Measurements from ENCODE around the gene SATB2.

The SATB2 gene

DNA sequence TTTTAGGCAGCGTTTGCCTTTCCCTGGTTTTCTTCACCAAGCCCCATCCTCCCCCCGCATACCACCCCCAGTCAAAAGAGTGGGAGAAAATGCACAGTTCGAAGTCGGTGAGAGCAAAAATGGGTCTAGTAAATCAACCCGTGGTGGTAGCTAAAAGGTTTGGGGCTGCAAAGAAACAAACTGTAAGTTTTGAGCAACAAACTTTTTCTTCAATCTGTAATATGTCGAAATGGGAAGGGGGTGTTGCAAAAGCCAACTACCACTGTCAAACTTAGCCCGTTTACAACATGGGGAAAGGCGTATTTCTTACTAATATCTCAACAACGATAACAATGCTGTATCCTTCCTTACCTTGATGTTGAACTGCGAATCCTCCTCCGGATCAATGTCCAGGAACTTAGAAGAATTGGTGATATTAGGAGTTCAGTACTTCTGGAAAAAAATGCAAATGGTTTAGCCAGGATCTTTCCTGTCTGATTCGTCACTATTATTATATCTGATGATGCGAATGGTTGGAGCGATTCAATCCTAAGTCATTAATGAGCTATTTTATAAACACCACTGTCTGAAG is 2.4 kb upstream of the SATB2 start:
- H3K4me1 ChIP-seq (ENCODE audit: control insufficient read depth, insufficient read depth, low read length) = peaks cover 4% of the 10 kb centered on the region; the same call in 1 of the 2 replicates
- no peaks in the 10 kb centered on the region for H3K9me3 ChIP-seq (ENCODE audit: control insufficient read depth, insufficient read depth, low read depth, low read length)
- ChIA-PET CTCF (interaction anchor here (0.7 to 0.8 kb wide), 3 partner anchors 10 to 1151 kb away, joined by 3 read pairs; no protein-coding TSS in a partner anchor), POLR2A (interaction anchor here (0.7 to 2.8 kb wide), 2 partner anchors 11 to 671 kb away, joined by 3 to 13 read pairs; no protein-coding TSS in a partner anchor)
- H3K36me3 ChIP-seq (ENCODE audit: control insufficient read depth in 2 of 2, insufficient read depth in 1 of 2, low read length in 2 of 2) = no peaks in the 10 kb centered on the region
- no peak for TF ChIP-seq MZF1 (tag by site-specific recombination; IDR thresholded peaks at IDR 0.05; ENCODE audit: borderline replicate concordance)
- no peak for TF ChIP-seq EGR2 (tag by site-specific recombination; IDR thresholded peaks at IDR 0.05; ENCODE audit: low read depth)
- no peak for TF ChIP-seq MEIS1 (CRISPR knock-in tag; IDR thresholded peaks at IDR 0.05; ENCODE audit: borderline replicate concordance)
- TF ChIP-seq ZNF837 (tag by site-specific recombination; IDR thresholded peaks at IDR 0.05) = no peak
- TF ChIP-seq, protein P1, sequence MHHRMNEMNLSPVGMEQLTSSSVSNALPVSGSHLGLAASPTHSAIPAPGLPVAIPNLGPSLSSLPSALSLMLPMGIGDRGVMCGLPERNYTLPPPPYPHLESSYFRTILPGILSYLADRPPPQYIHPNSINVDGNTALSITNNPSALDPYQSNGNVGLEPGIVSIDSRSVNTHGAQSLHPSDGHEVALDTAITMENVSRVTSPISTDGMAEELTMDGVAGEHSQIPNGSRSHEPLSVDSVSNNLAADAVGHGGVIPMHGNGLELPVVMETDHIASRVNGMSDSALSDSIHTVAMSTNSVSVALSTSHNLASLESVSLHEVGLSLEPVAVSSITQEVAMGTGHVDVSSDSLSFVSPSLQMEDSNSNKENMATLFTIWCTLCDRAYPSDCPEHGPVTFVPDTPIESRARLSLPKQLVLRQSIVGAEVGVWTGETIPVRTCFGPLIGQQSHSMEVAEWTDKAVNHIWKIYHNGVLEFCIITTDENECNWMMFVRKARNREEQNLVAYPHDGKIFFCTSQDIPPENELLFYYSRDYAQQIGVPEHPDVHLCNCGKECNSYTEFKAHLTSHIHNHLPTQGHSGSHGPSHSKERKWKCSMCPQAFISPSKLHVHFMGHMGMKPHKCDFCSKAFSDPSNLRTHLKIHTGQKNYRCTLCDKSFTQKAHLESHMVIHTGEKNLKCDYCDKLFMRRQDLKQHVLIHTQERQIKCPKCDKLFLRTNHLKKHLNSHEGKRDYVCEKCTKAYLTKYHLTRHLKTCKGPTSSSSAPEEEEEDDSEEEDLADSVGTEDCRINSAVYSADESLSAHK (tag by site-specific recombination; IDR thresholded peaks at IDR 0.05) = no peak
- H3K4me3 ChIP-seq (ENCODE audit: low read depth, low read length) = peak overlapping the region; percentile 63
- peak overlapping the region; percentile 100 for H3K27ac ChIP-seq (ENCODE audit: extremely low read depth, low read depth, low read length)

DNA sequence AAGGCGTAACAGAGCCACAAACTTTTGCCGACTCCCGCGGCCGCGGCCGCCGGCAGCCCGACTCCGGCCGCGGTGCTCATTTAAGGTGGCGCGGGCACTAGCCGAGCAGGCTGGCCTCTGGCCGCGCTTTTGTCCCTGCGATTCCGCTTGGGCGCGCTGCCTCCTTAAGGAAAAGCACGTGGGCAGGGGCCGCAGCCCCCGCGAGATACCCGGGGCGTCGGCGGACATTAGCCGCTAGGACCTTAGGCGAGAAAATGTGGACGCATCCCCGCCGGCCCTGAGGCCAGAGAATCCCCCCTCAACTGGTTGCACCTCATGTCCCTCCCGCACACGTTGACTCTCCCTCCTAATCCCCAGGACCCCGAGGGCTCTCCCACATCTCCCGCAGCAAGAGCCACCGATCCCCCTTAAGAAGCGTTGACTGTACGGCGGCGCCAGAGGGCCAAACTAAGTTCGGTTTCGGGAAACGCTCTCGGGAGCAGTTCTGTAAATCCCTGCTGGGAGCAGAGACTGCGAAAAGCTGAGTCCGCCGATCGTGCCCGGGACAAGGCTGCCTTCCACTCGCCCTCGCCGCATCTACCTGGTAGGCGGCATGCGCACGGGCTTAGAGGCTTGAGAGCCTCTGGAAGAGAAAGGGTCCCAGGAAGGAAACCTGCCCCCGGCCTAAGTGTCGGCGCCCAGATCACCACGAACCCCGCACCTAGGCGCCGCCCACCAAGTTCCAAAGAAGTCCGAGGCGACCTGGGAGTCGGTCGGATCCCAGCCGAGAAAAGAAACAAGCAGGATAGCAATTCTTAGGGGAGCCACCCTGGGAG is 1.8 kb upstream of the SATB2 start:
- H3K27ac ChIP-seq (ENCODE audit: extremely low read depth, low read depth, low read length) = peak overlapping the region; percentile 100
- CTCF ChIA-PET = interaction anchor here (0.8 kb wide), 1 partner anchor 10 kb away, joined by 3 read pairs; no protein-coding TSS in a partner anchor
- H3K4me1 ChIP-seq (ENCODE audit: control insufficient read depth, insufficient read depth, low read length) = peaks cover 4% of the 10 kb centered on the region; the same call in 1 of the 2 replicates
- peak overlapping the region; percentile 63 for H3K4me3 ChIP-seq (ENCODE audit: low read depth, low read length)
- H3K36me3 ChIP-seq (ENCODE audit: control insufficient read depth in 2 of 2, insufficient read depth in 1 of 2, low read length in 2 of 2) = no peaks in the 10 kb centered on the region
- no peaks in the 10 kb centered on the region for H3K9me3 ChIP-seq (ENCODE audit: control insufficient read depth, insufficient read depth, low read depth, low read length)
- POLR2A ChIA-PET = interaction anchor here (0.7 to 2.8 kb wide), 2 partner anchors 12 to 670 kb away, joined by 3 to 13 read pairs; no protein-coding TSS in a partner anchor
- TF ChIP-seq ZEB2 (tag by site-specific recombination; IDR thresholded peaks at IDR 0.05) (peak; percentile 67), ZIC2 (tag by site-specific recombination; IDR thresholded peaks at IDR 0.05) (peak; percentile 48; the same call in 1 of the 2 replicates), ZNF701 (tag by site-specific recombination; IDR thresholded peaks at IDR 0.05) (no peak), ZNF621 (tag by site-specific recombination; IDR thresholded peaks at IDR 0.05) (no peak), ZNF529 (tag by site-specific recombination; IDR thresholded peaks at IDR 0.05; ENCODE audit: insufficient replicate concordance) (no peak), ZSCAN23 (tag by site-specific recombination; IDR thresholded peaks at IDR 0.05) (no peak), ZBTB1 (tag by site-specific recombination; IDR thresholded peaks at IDR 0.05) (no peak), ZNF664 (tag by site-specific recombination; IDR thresholded peaks at IDR 0.05) (no peak), KLF7 (tag by site-specific recombination; IDR thresholded peaks at IDR 0.05; ENCODE audit: borderline replicate concordance) (no peak; the same call in 1 of the 2 replicates), ZNF558 (tag by site-specific recombination; IDR thresholded peaks at IDR 0.05) (no peak), ZNF514 (tag by site-specific recombination; IDR thresholded peaks at IDR 0.05) (no peak), ZFP3 (tag by site-specific recombination; IDR thresholded peaks at IDR 0.05; ENCODE audit: low read depth) (no peak)
- TF ChIP-seq, protein P2, sequence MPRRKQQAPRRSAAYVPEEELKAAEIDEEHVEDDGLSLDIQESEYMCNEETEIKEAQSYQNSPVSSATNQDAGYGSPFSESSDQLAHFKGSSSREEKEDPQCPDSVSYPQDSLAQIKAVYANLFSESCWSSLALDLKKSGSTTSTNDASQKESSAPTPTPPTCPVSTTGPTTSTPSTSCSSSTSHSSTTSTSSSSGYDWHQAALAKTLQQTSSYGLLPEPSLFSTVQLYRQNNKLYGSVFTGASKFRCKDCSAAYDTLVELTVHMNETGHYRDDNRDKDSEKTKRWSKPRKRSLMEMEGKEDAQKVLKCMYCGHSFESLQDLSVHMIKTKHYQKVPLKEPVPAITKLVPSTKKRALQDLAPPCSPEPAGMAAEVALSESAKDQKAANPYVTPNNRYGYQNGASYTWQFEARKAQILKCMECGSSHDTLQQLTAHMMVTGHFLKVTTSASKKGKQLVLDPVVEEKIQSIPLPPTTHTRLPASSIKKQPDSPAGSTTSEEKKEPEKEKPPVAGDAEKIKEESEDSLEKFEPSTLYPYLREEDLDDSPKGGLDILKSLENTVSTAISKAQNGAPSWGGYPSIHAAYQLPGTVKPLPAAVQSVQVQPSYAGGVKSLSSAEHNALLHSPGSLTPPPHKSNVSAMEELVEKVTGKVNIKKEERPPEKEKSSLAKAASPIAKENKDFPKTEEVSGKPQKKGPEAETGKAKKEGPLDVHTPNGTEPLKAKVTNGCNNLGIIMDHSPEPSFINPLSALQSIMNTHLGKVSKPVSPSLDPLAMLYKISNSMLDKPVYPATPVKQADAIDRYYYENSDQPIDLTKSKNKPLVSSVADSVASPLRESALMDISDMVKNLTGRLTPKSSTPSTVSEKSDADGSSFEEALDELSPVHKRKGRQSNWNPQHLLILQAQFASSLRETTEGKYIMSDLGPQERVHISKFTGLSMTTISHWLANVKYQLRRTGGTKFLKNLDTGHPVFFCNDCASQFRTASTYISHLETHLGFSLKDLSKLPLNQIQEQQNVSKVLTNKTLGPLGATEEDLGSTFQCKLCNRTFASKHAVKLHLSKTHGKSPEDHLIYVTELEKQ (tag by site-specific recombination; IDR thresholded peaks at IDR 0.05; ENCODE audit: borderline replicate concordance) = no peak
- TF ChIP-seq, protein P3, sequence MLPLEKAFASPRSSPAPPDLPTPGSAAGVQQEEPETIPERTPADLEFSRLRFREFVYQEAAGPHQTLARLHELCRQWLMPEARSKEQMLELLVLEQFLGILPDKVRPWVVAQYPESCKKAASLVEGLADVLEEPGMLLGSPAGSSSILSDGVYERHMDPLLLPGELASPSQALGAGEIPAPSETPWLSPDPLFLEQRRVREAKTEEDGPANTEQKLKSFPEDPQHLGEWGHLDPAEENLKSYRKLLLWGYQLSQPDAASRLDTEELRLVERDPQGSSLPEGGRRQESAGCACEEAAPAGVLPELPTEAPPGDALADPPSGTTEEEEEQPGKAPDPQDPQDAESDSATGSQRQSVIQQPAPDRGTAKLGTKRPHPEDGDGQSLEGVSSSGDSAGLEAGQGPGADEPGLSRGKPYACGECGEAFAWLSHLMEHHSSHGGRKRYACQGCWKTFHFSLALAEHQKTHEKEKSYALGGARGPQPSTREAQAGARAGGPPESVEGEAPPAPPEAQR (tag by site-specific recombination; IDR thresholded peaks at IDR 0.05) = no peak
- TF ChIP-seq, protein P4, sequence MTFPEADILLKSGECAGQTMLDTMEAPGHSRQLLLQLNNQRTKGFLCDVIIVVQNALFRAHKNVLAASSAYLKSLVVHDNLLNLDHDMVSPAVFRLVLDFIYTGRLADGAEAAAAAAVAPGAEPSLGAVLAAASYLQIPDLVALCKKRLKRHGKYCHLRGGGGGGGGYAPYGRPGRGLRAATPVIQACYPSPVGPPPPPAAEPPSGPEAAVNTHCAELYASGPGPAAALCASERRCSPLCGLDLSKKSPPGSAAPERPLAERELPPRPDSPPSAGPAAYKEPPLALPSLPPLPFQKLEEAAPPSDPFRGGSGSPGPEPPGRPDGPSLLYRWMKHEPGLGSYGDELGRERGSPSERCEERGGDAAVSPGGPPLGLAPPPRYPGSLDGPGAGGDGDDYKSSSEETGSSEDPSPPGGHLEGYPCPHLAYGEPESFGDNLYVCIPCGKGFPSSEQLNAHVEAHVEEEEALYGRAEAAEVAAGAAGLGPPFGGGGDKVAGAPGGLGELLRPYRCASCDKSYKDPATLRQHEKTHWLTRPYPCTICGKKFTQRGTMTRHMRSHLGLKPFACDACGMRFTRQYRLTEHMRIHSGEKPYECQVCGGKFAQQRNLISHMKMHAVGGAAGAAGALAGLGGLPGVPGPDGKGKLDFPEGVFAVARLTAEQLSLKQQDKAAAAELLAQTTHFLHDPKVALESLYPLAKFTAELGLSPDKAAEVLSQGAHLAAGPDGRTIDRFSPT (tag by site-specific recombination; IDR thresholded peaks at IDR 0.05) = no peak
- TF ChIP-seq, protein P1 (tag by site-specific recombination; IDR thresholded peaks at IDR 0.05) = no peak

Data from HEK293 (cell line).